ENCODE measurements around the gene BCKDHB.

DNA sequence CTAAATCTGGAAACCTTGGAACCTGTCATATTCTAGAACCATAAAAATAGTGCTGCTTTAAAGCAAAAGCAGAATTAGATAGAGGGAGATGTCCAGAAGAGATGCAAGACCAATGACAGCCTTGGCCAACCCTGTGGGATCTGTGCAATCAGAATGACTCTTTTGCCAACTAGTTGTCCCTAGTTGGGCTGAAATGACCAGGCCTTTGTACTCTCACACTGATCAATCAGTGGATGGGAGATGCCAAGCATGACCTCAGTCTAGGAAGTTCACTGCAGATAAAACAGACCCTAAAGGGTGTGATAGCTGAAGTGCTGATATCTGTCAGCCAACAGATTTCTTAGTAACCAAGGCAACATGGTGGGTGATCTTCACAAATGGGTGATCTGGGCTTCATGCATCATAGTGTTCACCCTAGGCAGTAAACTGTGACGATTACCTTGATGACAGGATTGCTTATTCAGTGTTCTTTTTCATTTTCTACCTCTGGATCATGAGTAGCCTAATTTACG lies 52.1 kb downstream of the BCKDHB start:
- TF ChIP-seq, protein P1, sequence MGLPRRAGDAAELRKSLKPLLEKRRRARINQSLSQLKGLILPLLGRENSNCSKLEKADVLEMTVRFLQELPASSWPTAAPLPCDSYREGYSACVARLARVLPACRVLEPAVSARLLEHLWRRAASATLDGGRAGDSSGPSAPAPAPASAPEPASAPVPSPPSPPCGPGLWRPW (IDR thresholded peaks at IDR 0.05): no peak
- no peak for TF ChIP-seq ZSCAN20 (CRISPR knock-in tag; IDR thresholded peaks at IDR 0.05)
- no peak for TF ChIP-seq POLR2A (IDR thresholded peaks at IDR 0.05; ENCODE audit: low read length)
- TF ChIP-seq, protein P2, sequence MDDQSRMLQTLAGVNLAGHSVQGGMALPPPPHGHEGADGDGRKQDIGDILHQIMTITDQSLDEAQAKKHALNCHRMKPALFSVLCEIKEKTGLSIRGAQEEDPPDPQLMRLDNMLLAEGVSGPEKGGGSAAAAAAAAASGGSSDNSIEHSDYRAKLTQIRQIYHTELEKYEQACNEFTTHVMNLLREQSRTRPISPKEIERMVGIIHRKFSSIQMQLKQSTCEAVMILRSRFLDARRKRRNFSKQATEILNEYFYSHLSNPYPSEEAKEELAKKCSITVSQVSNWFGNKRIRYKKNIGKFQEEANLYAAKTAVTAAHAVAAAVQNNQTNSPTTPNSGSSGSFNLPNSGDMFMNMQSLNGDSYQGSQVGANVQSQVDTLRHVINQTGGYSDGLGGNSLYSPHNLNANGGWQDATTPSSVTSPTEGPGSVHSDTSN (IDR thresholded peaks at IDR 0.05): no peak

All from A549 (cell line).